HepG2 (cell line): ENCODE measurements around the gene ZIM2. TPM values are rescaled to one million over a fixed set of nuclear protein-coding genes. Genes with fewer than 3 reads are reported as not detected.

Experiments used
- CREM ChIP-seq, 2 experiments: sonication (generic) in 1 of 2; formaldehyde crosslinking in 1 of 2; IDR thresholded peaks; 2 replicates each; pipeline versions ENCODE4 v1.4.0 to v1.6.1; 2016 to 2020; ENCODE audit warnings: antibody characterized with exemption in 1 of 2, mild to moderate bottlenecking in 1 of 2, missing genetic modification reagents in 1 of 2
- ESRRA ChIP-seq: sonication (generic); formaldehyde crosslinking; IDR thresholded peaks from 2 replicates; pipeline ENCODE4 v1.5.1; 2020; ENCODE audit warnings: mild to moderate bottlenecking, low read depth, missing genetic modification reagents
- ETV5 ChIP-seq: IDR thresholded peaks from 2 replicates; pipeline ENCODE4 v1.6.1; 2018; ENCODE audit warnings: missing biosample characterization, missing genetic modification reagents, inconsistent platforms, borderline replicate concordance
- FOXO4 ChIP-seq: sonication (generic); formaldehyde crosslinking; conservative IDR thresholded peaks from 2 replicates; pipeline ENCODE4 v1.8.1; 2023; ENCODE audit warnings: missing genetic modification reagents
- HIVEP1 ChIP-seq: sonication (generic); formaldehyde crosslinking; IDR thresholded peaks from 2 replicates; pipeline ENCODE4 v1.4.0; 2020; ENCODE audit warnings: mild to moderate bottlenecking, missing genetic modification reagents
- IRF9 ChIP-seq: sonication (generic); formaldehyde crosslinking; IDR thresholded peaks from 2 replicates; pipeline ENCODE4 v1.8.0; 2022; ENCODE audit warnings: missing genetic modification reagents, mild to moderate bottlenecking, borderline replicate concordance
- MAZ ChIP-seq, 2 experiments: sonication (generic) in 1 of 2; formaldehyde crosslinking in 1 of 2; IDR thresholded peaks; 2 replicates each; pipeline versions ENCODE4 v1.5.0 to v1.6.1; 2012 to 2020; ENCODE audit warnings: low read depth in 2 of 2, mild to moderate bottlenecking in 2 of 2, borderline replicate concordance in 1 of 2, improper control_type of control experiment in 1 of 2, low read length in 1 of 2, missing genetic modification reagents in 1 of 2, moderate library complexity in 1 of 2
- POLR2AphosphoS5 ChIP-seq: IDR thresholded peaks from 2 replicates; pipeline ENCODE4 v1.6.1; 2012; ENCODE audit warnings: low read depth, low read length
- SIX1 ChIP-seq: sonication (generic); formaldehyde crosslinking; IDR thresholded peaks from 2 replicates; pipeline ENCODE4 v1.4.0; 2020; ENCODE audit warnings: missing genetic modification reagents, borderline replicate concordance
- SKIL ChIP-seq: sonication (generic); formaldehyde crosslinking; IDR thresholded peaks from 2 replicates; pipeline ENCODE4 v1.8.0; 2022; ENCODE audit warnings: missing genetic modification reagents, mild to moderate bottlenecking, moderate library complexity, borderline replicate concordance
- ZEB1 ChIP-seq: IDR thresholded peaks from 2 replicates; pipeline ENCODE4 v1.6.1; 2012; ENCODE audit warnings: mild to moderate bottlenecking, low read depth, inconsistent platforms; ENCODE audit not compliant: insufficient replicate concordance
- ZFY ChIP-seq: sonication (generic); formaldehyde crosslinking; IDR thresholded peaks from 2 replicates; pipeline ENCODE4 v1.4.0; 2020; ENCODE audit warnings: missing genetic modification reagents
- ZNF10 ChIP-seq: sonication (generic); formaldehyde crosslinking; IDR thresholded peaks from 2 replicates; pipeline ENCODE4 v1.4.0; 2020; ENCODE audit warnings: mild to moderate bottlenecking, low read depth, missing genetic modification reagents, borderline replicate concordance
- ZNF335 ChIP-seq: sonication (generic); formaldehyde crosslinking; IDR thresholded peaks from 2 replicates; pipeline ENCODE4 v1.4.0; 2020; ENCODE audit warnings: missing genetic modification reagents
- ZNF337 ChIP-seq: sonication (generic); formaldehyde crosslinking; IDR thresholded peaks from 2 replicates; pipeline ENCODE4 v1.5.1; 2020; ENCODE audit warnings: missing genetic modification reagents, low read depth, mild to moderate bottlenecking, borderline replicate concordance
- ZNF512B ChIP-seq: sonication (generic); formaldehyde crosslinking; IDR thresholded peaks from 2 replicates; pipeline ENCODE4 v1.5.1; 2020; ENCODE audit warnings: missing genetic modification reagents, mild to moderate bottlenecking, borderline replicate concordance
- ZUFSP ChIP-seq: sonication (generic); formaldehyde crosslinking; IDR thresholded peaks from 2 replicates; pipeline ENCODE4 v1.9.0; 2021; ENCODE audit warnings: missing genetic modification reagents, mild to moderate bottlenecking, borderline replicate concordance
- polyA plus RNA-seq, 8 experiments: library from polyadenylated mRNA; depleted of rRNA in 3 of 8; stranded (reverse) in 7 of 8; unstranded in 1 of 8; fragments of >200 nt; fragmentation: Illumina TruSeq in 4 of 8; extraction: Trizol in 4 of 8; gene quantifications; 2 replicates each; pipeline versions ENCODE4 v1.2.1 to v1.2.3, GENCODE V29; 2011 to 2016; ENCODE audit warnings: low read depth in 4 of 8, missing spikeins in 1 of 8, mixed read lengths in 1 of 8; ENCODE audit not compliant: insufficient read depth in 1 of 8
- total RNA-seq, 5 experiments: library from RNA; depleted of rRNA; stranded (reverse); fragments of >200 nt; fragmentation: Illumina TruSeq; extraction: Trizol; gene quantifications; 2 replicates each; pipeline ENCODE4 v1.2.3, GENCODE V29; 2016; ENCODE audit warnings: low read depth in 1 of 5

The ZIM2 gene
- total and polyA plus RNA-seq, 2 of the 13 experiments (the other 11 are each of a cell fraction or from before 2014, with no cell fraction given): 7.2 to 10.3 TPM

GRCh38 chr19:56885173-56885985, 44.9 kb upstream of the ZIM2 start (continued):
- peak; percentile 25; the same call in 1 of the 2 replicates for TF ChIP-seq SIX1 (CRISPR knock-in tag)
- 0 out of 2 replicates have a peak, but pooled peaks have one; percentile 11 for TF ChIP-seq ZFY
- TF ChIP-seq SKIL: peak; percentile 48; the same call in 1 of the 2 replicates
- TF ChIP-seq ZEB1: peak; percentile 32
- no peak for TF ChIP-seq ZNF10 (CRISPR knock-in tag)
- TF ChIP-seq ZNF335 (CRISPR knock-in tag): no peak
- no peak for TF ChIP-seq MAZ (IDR thresholded peaks at IDR 0.05; ENCODE audit: borderline replicate concordance, low read depth, low read length)
- peak; percentile 64; the same call in 1 of the 2 replicates for TF ChIP-seq MAZ (CRISPR knock-in tag; IDR thresholded peaks at IDR 0.05; ENCODE audit: low read depth)
- no peak for TF ChIP-seq ZNF337
- no peak for TF ChIP-seq ZUFSP (CRISPR knock-in tag)
- no peak for TF ChIP-seq POLR2AphosphoS5
- 0 out of 2 replicates have a peak, but pooled peaks have one; percentile 3 for TF ChIP-seq IRF9 (CRISPR knock-in tag)
- TF ChIP-seq ZNF512B (CRISPR knock-in tag): no peak
- TF ChIP-seq ESRRA: peak; percentile 96
- TF ChIP-seq CREM (IDR thresholded peaks at IDR 0.05): peak; percentile 79; the same call in 1 of the 2 replicates
- no peak for TF ChIP-seq CREM (CRISPR knock-in tag; IDR thresholded peaks at IDR 0.05)
- no peak for TF ChIP-seq HIVEP1 (CRISPR knock-in tag)
- no peak for TF ChIP-seq FOXO4 (CRISPR knock-in tag)
- peak; percentile 66 for TF ChIP-seq ETV5 (CRISPR knock-in tag)
